Kasumi-1 (cell line): ENCODE data around the gene CYP4F8.
"Not testable (repeated sequence)": the region's sequence is repeated elsewhere in the genome, so short reads cannot be mapped to it uniquely, and the experiment has no call there.

Experiments used
- DNase-seq, 2 experiments: peaks; one replicate each; lab custom pipeline; 2025; lab: John Stamatoyannopoulos, UW

The CYP4F8 gene, protein sequence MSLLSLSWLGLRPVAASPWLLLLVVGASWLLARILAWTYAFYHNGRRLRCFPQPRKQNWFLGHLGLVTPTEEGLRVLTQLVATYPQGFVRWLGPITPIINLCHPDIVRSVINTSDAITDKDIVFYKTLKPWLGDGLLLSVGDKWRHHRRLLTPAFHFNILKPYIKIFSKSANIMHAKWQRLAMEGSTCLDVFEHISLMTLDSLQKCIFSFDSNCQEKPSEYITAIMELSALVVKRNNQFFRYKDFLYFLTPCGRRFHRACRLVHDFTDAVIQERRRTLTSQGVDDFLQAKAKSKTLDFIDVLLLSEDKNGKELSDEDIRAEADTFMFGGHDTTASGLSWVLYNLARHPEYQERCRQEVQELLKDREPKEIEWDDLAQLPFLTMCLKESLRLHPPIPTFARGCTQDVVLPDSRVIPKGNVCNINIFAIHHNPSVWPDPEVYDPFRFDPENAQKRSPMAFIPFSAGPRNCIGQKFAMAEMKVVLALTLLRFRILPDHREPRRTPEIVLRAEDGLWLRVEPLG

DNA sequence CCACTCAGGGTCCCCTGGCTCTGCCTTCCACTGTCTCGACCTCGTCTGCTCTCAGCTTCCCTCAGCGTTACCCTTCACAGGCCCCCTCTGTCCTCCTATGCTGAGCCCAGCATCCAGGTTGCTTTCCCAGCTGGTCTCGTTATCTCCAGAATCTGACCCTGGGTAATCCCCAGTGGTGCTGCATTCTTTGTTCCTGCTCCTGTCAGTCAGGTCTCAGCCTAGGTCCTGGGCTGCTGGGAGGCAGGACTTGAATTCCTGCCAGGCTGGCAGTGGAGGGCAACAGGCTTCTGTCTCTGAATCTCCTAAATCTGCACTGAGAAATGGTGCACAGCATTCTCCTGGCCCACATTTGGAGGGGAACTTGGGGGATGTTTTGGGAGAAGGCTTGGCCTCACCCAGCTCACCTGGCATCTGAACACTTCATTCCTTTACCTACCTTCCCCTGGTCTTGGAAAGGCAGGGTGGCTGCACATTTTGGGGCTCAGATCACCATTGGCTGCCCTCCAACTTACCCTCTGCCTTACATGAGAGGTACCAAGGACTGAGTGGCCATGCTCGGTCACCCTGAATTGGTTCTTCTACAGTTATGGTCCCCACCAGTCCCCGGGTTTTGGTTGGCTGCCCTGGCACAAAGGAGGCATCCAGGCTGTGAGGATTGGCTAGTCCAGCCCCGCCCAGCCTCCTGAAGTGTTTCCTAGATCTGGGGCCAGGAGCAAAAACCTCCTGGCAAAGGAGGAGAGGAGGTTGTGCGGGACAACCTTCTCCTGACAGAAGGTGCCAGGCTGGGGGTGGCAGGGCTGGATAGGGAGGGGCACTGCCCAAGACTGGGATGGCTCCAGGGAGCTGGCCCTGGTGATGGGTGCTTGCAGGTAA lies at the start of gene CYP4F8:
Gene CYP4F8, plus strand, starts transcription at position 712 of the 873 bp plus-strand sequence. CDS start 399 bp downstream, outside the sequence.
- DNase-seq: no peak

DNA sequence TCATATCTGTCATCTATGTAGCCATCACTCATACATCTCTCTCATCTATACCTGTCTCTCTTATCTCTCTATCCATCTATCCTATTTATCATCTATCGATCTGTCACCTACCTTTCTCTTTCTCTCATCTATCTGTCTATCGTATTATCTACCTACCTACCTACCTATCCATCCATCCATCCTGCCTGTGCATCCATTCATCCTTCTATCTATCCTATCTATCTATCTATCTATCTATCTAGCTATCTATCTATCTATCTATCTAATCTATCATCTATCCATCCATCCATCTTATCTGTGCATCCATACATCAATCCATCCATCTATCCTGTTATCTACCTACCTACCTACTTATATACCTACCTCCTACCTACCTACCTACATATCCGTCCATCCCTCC lies 44.6 kb upstream of the CYP4F8 start:
- no peak for DNase-seq

DNA sequence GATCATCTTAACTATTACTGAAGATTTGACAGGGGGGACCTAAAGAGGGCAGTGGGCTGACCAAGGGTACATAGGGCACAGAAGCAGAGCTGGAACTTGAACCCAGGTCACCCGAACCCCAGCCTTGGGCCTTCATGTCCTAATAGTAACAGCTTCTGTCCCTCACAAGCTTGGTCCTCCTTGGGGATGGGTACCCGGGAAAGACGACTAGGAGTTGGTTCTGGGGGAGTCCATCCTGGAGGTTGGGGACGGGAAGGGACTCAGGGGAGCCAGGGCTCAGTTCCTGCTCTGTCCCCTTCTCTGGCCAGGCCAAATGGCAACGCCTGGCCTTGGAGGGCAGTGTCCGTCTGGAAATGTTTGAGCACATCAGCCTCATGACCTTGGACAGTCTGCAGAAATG lies 39.6 kb upstream of the CYP4F8 start:
- no peak for DNase-seq

DNA sequence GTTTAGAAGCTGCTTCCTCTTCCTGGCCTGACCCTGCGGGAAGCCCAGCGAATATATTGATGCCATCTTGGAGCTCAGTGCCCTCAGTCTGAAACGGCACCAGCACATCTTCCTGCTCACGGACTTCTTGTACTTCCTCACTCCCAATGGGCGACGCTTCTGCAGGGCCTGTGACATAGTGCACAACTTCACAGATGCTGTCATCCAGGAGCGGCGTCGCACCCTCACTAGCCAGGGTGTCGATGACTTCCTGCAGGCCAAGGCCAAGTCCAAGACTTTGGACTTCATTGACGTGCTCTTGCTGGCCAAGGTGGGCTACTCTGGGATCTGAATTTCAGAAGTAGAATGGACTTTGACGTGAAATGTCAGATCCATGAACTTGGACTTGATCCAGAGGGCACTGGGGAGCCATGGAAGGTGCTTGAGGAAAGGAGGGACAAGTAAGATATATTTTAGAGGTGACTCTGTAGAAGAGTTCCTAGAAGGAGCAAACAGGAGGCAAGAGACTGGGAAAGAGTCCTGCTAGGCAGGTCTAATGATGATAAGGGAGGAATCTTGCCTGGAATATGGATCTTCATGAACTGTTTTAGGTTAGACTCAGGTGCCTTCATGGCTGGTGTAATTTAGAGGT lies 38.4 kb upstream of the CYP4F8 start:
- no peak for DNase-seq

DNA sequence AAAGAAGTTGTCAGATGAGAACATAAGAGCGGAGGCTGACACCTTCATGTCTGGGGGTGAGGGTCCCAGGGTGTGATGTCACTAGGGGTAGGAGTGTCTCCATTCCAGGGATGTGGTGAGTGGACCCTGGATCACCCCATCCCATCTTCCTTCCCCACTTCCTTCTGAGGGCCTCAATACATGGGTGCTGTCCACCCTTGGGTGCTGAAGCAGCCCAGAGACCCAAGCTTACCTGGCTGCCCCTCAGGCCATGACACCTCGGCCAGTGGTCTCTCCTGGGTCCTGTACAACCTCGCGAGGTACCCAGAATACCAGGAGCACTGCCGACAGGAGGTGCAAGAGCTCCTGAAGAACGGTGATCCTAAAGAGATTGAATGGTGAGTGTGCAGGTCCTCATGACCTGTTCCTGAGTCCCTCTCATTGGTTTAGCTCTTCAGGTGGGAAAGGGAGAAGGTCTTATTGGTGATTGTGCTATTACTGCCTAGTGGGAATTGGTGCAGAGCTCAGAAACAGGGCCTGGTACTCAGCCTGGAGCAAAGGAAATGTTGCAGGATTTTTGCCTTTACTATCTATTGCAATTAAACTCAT lies 37.7 kb upstream of the CYP4F8 start:
- DNase-seq: no peak

DNA sequence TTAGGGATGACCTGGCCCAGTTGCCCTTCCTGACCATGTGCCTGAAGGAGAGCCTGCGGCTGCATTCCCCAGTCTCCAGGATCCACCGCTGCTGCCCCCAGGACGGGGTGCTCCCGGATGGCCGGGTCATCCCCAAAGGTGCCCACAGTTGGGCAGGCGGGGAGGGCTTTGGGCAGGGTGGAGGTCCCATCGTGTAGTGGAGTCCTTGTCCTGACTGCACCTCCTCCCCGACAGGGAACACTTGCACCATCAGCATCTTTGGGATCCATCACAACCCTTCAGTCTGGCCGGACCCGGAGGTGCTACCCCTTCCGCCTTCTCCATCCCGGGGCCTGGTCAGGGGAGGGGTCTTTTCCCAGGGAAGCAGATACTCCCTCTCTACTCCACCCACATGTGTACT lies 31.7 kb upstream of the CYP4F8 start:
- DNase-seq: no peak

DNA sequence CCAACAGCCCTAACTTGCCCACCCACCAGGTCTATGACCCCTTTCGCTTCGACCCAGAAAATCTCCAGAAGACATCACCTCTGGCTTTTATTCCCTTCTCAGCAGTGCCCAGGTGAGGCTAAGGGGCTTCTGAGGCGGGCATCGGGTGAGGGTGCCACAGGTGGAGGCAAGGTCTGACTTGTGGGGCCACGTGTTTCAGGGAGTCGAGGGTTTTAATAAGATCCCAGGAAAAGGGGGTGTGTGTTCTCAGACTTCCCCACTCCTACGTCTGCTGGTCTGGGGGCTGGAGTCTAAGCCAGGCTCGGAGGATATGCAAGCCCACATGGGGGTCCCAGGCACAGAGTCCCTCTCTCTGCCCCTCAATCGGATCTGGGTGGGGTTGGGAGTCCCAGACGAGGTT lies 30.9 kb upstream of the CYP4F8 start:
- no peak for DNase-seq

DNA sequence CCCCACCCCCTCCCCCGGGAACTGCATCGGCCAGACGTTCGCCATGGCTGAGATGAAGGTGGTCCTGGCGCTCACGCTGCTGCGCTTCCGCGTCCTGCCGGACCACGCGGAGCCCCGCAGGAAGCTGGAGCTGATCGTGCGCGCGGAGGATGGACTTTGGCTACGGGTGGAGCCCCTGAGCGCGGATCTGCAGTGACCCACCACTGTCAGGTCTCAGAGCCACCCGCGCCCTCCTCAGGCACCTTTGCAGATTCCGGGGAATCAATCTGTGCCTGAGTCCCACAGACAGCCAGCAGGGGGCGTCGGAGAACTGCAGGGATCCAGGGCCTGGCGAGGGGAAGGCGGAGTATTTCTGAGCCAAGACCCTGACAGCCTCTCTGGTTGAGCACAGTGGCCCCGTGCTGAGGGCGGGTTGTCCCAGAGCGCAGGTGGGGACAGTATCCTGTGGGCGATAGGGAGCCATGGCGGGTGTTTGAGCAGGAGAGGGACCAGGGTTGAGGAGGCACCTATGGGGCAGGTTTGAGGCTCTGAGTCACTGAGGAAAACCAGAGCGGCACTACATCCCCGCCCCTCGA lies 30.4 kb upstream of the CYP4F8 start:
- DNase-seq: peak; percentile 60 to 75

DNA sequence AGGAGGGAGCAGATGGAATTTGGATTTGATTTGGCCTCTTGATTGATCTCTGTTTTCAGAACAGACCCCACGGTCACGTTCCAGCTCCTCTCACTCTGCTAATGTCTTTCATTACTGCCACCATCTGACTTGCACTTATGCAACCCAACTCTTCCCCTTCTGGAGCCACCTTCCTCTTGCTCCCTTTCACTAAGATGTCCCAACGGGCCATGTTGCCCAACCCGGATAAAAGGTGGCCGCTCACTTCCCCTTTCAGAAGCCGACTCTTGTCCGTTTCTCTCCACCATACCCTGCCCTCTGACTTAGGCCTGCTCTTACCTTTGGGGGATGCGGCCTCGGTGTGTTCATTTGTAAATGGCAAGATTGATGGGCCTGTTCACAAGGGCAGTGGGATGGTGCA lies 27.4 kb upstream of the CYP4F8 start:
- DNase-seq: peak; percentile 72 to 79

DNA sequence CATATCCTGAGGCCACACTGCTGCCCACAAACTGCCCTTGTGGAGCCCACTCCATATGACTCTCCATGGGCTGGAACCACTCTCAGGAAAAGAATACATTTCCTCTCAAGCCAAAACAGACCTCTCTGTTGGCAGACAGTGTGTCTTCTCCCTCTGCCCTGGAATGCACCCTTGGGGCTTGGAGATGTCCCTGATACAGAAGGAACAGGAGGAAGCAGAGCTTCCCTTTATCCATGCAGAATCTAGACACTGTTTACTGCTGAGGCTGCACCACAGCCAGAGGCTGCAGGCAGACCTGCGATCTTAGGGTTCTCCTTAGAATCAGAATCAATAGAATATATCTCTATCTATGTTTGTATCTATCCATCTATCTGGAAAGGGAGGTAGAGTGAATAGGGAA lies 26.8 kb upstream of the CYP4F8 start:
- peak in 1 of 2 experiments; percentile 16 for DNase-seq

DNA sequence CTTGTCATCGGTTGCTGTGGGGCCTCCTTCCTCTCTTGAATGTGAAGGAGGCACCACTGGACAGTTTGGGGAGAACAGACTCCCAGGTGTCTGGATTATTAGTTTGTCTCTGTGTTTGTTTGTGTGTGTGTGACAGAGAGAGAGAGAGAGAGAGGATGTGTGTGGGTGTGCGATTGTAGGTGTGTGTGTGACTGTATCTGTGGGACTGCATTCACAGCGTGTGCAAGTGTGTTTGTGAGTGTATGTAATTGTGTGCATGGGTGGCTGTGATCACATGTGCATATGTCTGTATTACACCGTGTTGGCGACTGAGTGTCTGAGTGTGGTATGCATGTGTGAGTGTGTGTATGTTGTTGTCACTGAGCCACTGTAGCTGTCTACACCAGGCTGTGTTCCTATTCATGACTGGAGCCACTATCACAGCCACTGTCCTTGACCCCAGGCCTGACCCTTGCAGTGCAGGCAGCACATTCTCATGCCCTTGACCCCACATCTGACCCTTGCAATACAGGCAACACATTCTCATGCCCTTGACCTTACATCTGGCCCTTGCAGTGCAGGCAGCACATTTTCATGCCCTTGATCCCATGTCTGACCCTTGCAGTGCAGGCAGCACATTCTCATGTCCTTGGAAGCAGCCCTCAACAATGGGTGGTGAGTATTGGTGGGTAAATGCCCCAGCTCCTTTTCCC lies 25.1 kb upstream of the CYP4F8 start:
- DNase-seq: no peak

DNA sequence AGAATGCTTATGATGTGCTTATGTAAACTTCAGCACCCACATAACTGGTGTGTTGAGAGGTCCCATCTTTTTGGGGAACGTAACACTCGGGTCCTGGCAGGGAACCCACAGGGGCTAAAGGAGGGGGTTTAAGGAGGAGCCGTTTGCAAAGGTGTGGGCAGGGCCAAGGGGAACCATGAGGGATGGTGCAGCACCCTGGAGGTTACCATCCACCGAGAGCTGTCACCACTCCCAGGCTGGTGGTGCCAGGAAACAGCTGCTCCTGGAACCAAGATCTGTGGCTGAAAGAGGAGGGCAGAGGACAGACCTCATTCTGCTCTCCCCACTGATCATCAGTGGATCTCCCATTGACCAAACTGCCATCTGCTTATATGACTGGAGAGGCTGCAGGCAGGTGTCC lies 23.2 kb upstream of the CYP4F8 start:
- no peak for DNase-seq

DNA sequence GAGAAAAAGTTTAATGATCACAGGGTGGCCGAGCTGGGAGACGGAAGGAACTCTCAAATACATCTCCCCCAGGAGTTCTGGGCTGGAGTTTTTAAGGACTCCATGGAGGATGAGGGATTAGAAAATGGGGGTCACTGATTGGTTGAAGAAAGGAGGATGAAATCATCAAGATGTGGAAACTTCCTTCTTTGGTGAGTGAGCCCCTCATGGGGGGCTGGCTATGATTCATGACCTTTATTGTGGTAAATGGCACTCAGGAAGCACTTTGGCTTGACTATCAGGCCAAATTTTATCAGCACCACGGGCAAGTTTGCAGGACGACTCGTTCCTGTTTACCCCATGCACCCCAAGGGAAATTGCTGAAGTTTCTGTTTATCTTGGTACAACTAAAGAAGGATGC lies 22.5 kb upstream of the CYP4F8 start:
- not testable (repeated sequence) for DNase-seq

DNA sequence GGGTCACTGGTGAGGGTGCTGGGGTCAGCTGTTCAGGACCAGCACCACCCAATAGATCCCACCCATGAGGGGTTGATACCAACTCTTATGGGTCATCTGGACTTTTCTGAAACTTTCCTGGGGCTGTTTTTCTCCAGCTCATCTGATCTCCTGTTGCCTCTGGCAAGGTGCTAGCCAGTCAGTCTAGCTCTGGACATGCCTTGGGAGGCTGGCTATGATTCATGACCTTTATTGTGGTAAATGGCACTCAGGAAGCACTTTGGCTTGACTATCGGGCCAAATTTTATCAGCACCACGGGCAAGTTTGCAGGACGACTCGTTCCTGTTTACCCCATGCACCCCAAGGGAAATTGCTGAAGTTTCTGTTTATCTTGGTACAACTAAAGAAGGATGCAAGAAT lies 21.3 kb upstream of the CYP4F8 start:
- DNase-seq: not testable (repeated sequence)

DNA sequence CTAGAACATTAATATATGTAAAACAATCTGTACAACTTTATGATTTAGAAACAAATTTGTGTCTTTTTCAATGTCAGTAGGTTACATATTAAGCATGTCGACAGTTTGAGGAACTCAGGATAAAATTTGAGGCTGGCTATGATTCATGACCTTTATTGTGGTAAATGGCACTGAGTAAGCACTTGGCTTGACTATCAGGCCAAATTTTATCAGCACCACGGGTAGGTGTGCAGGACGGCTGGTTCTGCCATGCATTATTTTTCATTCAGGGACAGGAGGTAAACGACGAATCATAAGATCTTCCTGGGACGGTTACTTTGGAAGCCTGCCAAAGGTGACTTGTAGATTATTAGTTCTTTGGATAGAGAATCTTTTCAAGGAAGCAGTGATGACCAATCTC lies 19.9 kb upstream of the CYP4F8 start:
- DNase-seq: no peak

DNA sequence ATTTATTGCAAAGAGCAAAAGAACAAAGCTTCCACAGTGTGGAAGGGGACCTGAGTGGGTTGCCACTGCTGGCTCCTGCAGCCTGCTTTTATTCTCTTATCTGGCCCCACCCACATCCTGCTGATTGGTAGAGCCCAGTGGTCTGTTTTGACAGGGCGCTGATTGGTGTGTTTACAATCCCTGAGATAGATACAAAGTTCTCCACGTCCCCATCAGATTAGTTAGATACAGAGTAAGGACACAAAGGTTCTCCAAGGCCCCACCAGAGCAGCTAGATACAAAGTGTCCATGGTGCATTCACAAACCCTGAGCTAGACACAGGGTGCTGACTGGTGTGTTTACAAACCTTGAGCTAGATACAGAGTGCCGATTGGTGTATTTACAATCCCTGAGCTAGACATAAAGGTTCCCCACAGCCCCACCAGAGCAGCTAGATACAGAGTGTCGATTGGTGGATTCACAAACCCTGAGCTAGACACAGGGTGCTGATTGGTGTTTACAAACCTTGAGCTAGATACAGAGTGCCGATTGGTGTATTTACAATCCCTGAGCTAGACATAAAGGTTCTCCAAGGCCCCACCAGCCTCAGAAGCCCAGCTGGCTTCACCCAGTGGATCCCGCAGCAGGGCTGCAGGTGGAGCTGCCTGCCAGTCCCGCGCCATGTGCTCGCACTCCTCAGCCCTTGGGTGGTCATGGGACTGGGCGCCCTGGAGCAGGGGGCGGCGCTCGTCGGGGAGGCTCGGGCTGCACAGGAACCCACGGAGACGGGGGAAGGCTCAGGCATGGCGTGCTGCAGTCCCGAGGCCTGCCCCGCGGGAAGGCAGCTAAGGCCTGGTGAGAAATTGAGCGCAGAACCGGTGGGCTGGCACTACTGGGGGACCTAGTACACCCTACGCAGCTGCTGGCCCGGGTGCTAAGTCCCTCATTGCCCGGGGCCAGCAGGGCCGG lies 6.8 kb upstream of the CYP4F8 start:
- not testable (repeated sequence) for DNase-seq

DNA sequence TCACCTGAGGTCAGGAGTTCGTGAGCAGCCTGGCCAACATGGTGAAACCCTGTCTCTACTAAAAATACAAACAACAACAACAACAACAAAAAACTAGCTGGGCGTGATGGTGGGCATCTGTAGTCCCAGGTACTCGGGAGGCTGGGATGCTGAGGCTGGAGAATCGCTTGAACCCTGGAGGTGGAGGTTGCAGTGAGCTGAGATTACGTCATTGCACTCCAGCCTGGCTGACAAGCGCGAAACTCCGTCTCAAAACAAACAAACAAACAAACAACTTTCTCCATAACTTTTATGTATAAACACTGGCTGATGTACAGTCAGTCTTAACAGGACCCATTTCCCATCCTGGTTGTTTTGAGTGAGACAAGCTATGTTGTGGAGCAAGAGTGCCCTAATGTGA lies 5.8 kb upstream of the CYP4F8 start:
- DNase-seq: no peak

DNA sequence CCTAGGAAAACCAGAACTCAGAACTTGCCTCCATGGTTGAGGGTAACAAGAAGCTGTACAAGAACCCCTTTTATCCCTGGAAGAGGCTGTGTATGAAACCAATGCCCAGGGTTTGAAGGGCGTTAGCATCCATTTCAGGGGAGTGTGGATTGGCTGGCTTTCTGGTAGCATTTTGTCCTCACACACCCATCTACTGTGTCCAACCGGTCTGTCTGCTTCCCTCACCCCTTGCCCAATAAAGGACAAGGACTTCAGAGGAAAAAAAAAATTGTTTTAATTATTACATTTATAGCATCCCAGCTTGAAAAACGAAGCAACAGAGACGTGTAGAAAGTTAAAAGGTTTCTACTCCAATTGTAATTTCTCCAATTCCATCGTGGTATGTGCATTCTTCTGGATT lies 2.7 kb upstream of the CYP4F8 start:
- no peak for DNase-seq

DNA sequence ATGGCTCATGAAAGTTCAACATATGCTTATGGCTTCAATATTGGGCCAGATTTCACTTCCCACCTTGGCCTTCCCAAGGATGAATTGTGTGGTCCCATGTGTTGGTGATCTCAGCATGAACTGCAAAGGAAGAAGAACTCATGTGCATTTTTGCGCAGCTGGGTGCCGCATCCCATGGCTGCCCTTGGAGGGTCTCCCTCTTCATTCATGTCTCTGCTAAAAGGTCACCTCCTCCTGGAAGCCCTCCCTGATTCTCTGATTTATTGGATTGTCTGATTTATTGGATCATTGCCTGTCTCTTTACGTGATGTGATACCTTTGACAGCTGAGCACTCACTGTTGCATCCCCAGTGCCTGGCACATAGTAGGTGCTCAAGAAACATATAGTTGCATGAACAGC lies 1.7 kb upstream of the CYP4F8 start:
- no peak for DNase-seq

DNA sequence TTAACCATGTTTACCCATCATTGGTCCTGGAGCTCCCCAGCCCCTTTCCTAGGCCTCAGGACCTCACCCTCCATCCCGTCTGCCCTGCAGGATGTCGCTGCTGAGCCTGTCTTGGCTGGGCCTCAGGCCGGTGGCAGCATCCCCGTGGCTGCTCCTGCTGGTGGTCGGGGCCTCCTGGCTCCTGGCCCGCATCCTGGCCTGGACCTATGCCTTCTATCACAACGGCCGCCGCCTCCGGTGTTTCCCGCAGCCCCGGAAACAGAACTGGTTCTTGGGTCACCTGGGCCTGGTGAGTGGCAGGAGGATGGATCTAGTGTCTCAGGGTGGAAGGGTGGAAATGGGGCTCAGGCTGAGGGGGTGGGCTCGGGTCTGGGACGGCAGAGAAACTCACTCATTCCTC lies 508 bp downstream of the CYP4F8 start:
- no peak for DNase-seq
